ENCODE measurements around the gene KCNMA1. TPM values are rescaled to one million over a fixed set of nuclear protein-coding genes. Genes with fewer than 3 reads are reported as not detected.

Gene KCNMA1
- total RNA-seq, 3 donors from 2014 or later (not counting 1 experiment from before 2014, with no cell fraction given), result 0.40 to 1.8 (median 0.63) TPM

DNA sequence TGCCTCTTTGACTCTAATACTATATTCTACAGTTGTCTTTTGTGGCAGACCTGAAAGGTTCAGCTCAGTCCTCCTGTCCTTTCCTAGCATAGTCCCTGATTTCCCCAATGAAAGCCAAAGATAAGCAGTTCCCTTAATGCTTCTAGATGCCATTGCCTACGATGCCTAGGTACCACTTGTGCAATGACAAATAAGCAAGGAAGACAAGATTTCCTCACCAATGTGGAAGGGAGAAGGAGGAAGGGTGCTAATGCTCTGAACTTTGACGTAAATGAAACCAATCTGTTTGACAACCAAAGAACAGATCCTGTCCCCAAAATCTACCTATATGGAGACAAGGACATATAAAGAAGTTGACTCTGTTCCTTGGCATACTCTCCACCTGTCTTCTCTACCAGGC lies 393.3 kb downstream of the KCNMA1 start:
- DNase-seq (no peak), ATAC-seq (no peak)
- H3K27ac ChIP-seq (ENCODE audit: low read length), result no peak overlapping the region
- peaks cover 0 to 14% of the 10 kb centered on the region in 2 donors for H3K4me1 Mint-ChIP-seq
- H3K27me3 ChIP-seq (ENCODE audit: control insufficient read depth, insufficient read depth, low read length), result no peaks in the 10 kb centered on the region
- TF ChIP-seq, protein P1, sequence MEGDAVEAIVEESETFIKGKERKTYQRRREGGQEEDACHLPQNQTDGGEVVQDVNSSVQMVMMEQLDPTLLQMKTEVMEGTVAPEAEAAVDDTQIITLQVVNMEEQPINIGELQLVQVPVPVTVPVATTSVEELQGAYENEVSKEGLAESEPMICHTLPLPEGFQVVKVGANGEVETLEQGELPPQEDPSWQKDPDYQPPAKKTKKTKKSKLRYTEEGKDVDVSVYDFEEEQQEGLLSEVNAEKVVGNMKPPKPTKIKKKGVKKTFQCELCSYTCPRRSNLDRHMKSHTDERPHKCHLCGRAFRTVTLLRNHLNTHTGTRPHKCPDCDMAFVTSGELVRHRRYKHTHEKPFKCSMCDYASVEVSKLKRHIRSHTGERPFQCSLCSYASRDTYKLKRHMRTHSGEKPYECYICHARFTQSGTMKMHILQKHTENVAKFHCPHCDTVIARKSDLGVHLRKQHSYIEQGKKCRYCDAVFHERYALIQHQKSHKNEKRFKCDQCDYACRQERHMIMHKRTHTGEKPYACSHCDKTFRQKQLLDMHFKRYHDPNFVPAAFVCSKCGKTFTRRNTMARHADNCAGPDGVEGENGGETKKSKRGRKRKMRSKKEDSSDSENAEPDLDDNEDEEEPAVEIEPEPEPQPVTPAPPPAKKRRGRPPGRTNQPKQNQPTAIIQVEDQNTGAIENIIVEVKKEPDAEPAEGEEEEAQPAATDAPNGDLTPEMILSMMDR (IDR thresholded peaks at IDR 0.05), result no peak
- intact Hi-C loops (cut with micrococcal nuclease), result no loop called here
- no peaks in the 10 kb centered on the region for H3K9me3 ChIP-seq (ENCODE audit: control insufficient read depth, insufficient read depth, low read length)
- H3K9me3 Mint-ChIP-seq, result no peaks in the 10 kb centered on the region
- H3K36me3 Mint-ChIP-seq, result no peaks in the 10 kb centered on the region
- no peak overlapping the region for H3K4me3 Mint-ChIP-seq
- no peak overlapping the region for H3K4me3 ChIP-seq (ENCODE audit: low read length)
- no peak overlapping the region for H3K27ac Mint-ChIP-seq
- H3K27me3 Mint-ChIP-seq (ENCODE audit: low read depth in 2 of 2), result peaks cover 0 to 3% of the 10 kb centered on the region in 2 donors
- H3K4me1 ChIP-seq (ENCODE audit: control insufficient read depth, insufficient read depth, low read length), result no peaks in the 10 kb centered on the region
- H3K36me3 ChIP-seq (ENCODE audit: control insufficient read depth, insufficient read depth, low read length), result no peaks in the 10 kb centered on the region
- WGBS (ENCODE audit: insufficient coverage), result 85% methylated on average over 1 of the region's 2 CpGs

DNA sequence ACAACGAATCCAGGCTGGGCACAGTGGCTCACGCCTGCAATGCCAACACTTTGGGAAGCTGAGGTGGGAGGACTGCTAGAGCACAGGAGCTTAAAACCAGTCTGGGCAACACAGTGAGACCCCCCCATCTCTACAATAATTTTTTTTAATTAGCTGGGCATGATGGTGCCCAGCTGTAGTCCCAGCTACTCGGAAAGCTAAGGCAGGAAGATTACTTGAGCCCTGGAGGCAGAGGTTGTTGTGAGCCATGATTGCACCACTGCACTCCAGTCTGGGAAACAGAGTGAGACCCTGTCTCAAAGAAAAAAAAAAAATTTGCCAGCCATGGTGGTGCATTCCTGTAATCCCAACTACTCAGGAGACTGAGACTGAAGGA lies 396.3 kb downstream of the KCNMA1 start:
- H3K4me1 ChIP-seq (ENCODE audit: control insufficient read depth, insufficient read depth, low read length), result no peaks in the 10 kb centered on the region
- no peaks in the 10 kb centered on the region for H3K9me3 ChIP-seq (ENCODE audit: control insufficient read depth, insufficient read depth, low read length)
- H3K4me3 ChIP-seq (ENCODE audit: low read length), result no peak overlapping the region
- intact Hi-C loops (cut with micrococcal nuclease), result no loop called here
- H3K27me3 ChIP-seq (ENCODE audit: control insufficient read depth, insufficient read depth, low read length), result no peaks in the 10 kb centered on the region
- Mint-ChIP-seq H3K9me3 (no peaks in the 10 kb centered on the region), H3K4me1 (peaks cover 0 to 5% of the 10 kb centered on the region in 2 donors), H3K36me3 (no peaks in the 10 kb centered on the region), H3K4me3 (no peak overlapping the region), H3K27ac (no peak overlapping the region), H3K27me3 (ENCODE audit: low read depth in 2 of 2) (no peaks in the 10 kb centered on the region)
- 50% methylated on average over 2 of the region's 3 CpGs for WGBS (ENCODE audit: insufficient coverage)
- DNase-seq (no peak), ATAC-seq (no peak)
- H3K36me3 ChIP-seq (ENCODE audit: control insufficient read depth, insufficient read depth, low read length), result no peaks in the 10 kb centered on the region
- TF ChIP-seq, protein P1 (IDR thresholded peaks at IDR 0.05), result no peak
- no peak overlapping the region for H3K27ac ChIP-seq (ENCODE audit: low read length)

DNA sequence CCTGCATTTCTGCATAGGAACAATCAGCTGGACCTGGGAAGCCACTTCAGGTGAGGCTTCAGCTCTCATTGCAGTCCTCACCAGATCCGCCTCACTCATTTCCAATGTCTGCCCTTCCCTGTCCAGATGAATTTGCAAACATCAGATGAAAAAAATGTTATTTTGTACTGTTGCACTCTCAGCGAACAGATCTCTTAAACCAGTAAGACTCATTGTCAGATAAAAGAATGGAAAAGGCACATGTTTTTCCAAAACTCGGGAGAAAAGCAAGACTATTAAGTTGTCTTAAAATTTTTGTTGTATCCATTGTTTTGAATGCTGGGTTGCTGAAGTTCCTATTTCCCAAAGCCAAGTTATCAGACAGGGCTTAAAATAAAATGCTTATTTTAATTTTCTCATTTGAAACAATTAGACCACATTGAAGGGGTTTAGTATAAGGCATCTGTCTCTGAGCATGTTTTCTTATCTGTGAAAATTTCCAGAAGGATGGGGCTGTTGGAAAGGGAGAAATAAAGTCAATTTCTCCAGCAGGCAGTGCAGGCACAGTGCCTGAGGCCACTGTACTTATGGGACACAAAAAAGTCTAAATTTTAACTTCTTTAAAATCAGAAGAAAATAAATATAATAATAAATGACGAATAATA lies 396.8 kb downstream of the KCNMA1 start:
- H3K27ac Mint-ChIP-seq, result no peak overlapping the region
- ATAC-seq (no peak), DNase-seq (no peak)
- H3K9me3 ChIP-seq (ENCODE audit: control insufficient read depth, insufficient read depth, low read length), result no peaks in the 10 kb centered on the region
- no peaks in the 10 kb centered on the region for H3K36me3 Mint-ChIP-seq
- TF ChIP-seq, protein P1 (IDR thresholded peaks at IDR 0.05), result no peak
- H3K4me3 ChIP-seq (ENCODE audit: low read length), result no peak overlapping the region
- H3K4me1 ChIP-seq (ENCODE audit: control insufficient read depth, insufficient read depth, low read length), result no peaks in the 10 kb centered on the region
- intact Hi-C loops (cut with micrococcal nuclease), result no loop called here
- H3K27me3 ChIP-seq (ENCODE audit: control insufficient read depth, insufficient read depth, low read length), result no peaks in the 10 kb centered on the region
- H3K9me3 Mint-ChIP-seq, result no peaks in the 10 kb centered on the region
- H3K27me3 Mint-ChIP-seq (ENCODE audit: low read depth in 2 of 2), result no peaks in the 10 kb centered on the region
- no peak overlapping the region for H3K27ac ChIP-seq (ENCODE audit: low read length)
- WGBS (ENCODE audit: insufficient coverage), result 96% methylated on average over 3 of the region's 4 CpGs
- no peak overlapping the region for H3K4me3 Mint-ChIP-seq
- H3K4me1 Mint-ChIP-seq, result peaks cover 0 to 5% of the 10 kb centered on the region in 2 donors
- H3K36me3 ChIP-seq (ENCODE audit: control insufficient read depth, insufficient read depth, low read length), result no peaks in the 10 kb centered on the region
